HG02973 (cell line): ENCODE results near the gene TRMT44.

Experiments used
- ATAC-seq: cut with Tn5 transposase; IDR thresholded peaks from one replicate; pipeline ENCODE4 v1.9.1; 2021; ENCODE audit warnings: moderate library complexity; ENCODE audit not compliant: unreplicated experiment

Gene TRMT44, protein sequence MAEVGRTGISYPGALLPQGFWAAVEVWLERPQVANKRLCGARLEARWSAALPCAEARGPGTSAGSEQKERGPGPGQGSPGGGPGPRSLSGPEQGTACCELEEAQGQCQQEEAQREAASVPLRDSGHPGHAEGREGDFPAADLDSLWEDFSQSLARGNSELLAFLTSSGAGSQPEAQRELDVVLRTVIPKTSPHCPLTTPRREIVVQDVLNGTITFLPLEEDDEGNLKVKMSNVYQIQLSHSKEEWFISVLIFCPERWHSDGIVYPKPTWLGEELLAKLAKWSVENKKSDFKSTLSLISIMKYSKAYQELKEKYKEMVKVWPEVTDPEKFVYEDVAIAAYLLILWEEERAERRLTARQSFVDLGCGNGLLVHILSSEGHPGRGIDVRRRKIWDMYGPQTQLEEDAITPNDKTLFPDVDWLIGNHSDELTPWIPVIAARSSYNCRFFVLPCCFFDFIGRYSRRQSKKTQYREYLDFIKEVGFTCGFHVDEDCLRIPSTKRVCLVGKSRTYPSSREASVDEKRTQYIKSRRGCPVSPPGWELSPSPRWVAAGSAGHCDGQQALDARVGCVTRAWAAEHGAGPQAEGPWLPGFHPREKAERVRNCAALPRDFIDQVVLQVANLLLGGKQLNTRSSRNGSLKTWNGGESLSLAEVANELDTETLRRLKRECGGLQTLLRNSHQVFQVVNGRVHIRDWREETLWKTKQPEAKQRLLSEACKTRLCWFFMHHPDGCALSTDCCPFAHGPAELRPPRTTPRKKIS

DNA sequence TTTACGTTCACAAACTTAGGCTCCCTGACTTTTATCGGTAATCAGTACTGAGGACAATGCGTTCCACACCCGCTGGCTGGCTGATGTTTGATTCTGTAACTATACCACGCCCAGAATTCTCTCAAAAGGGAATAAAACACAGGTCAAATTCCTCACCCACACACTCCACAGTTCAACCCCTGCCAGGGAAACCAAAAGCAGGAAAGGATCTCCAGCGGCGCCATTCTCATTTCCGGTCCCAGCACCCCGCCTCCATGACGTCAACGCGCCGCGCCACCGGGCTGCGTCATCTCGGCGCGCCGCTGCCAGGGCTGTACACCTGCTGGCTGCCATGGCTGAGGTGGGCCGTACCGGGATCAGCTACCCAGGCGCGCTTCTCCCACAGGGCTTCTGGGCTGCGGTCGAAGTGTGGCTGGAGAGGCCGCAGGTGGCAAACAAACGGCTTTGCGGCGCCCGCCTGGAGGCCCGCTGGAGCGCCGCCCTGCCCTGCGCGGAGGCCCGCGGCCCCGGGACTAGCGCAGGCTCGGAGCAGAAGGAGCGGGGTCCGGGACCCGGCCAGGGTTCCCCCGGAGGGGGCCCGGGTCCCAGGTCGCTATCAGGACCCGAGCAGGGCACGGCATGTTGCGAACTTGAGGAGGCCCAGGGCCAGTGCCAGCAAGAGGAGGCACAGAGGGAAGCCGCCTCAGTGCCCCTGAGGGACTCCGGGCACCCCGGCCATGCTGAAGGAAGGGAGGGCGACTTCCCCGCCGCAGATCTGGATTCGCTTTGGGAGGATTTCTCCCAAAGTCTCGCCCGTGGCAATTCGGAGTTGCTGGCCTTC is at the start of gene TRMT44, which contains the start of gene ACOX3:
TSS of gene TRMT44 (plus strand) at position 286 of the 820 bp plus-strand sequence. CDS start at position 332, 46 bp downstream.
TSS of gene ACOX3 (minus strand) at position 232 of the 820 bp plus-strand sequence. CDS start 24,202 bp downstream, outside the sequence.
- ATAC-seq, result peak; percentile 77

DNA sequence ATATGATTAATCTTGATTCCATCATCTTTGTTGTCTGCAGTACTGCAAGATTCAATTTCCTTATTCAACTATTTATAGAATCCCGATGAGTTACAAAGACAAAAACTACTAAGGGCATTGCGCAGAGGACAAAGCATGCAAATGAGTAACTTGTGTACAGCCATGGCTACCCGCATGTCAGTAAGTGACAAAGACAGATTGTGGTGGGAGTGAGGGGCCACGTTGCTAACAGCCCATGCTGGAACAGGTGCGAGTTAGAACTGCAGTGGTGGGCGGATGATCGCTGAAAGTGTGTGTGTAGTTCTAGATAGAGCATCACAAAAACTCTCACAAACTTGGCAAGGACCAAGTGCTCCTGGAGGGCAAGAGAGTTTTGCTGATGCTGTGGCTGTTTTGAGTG is 49.5 kb upstream of the TRMT44 start:
- no peak for ATAC-seq

DNA sequence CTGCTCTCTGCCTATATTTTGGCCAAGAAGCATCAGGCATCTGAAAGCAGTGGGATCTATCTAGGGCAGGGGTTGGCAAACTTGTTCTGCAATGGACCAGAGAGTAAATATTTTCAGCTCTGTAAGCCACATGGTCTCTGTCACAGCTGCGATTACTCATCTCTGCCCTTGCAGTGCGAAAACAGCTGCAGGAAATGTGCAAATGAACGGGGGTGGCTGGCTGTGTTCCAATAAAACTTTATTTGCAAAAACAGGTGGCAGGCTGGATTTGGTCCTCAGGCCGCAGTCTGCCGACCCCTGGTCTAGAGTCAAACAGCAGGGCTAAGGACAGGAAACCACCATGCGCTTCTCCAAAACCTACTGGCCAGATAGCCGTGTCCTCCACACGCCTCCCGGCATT is 48.6 kb upstream of the TRMT44 start:
- peak; percentile 70 for ATAC-seq

DNA sequence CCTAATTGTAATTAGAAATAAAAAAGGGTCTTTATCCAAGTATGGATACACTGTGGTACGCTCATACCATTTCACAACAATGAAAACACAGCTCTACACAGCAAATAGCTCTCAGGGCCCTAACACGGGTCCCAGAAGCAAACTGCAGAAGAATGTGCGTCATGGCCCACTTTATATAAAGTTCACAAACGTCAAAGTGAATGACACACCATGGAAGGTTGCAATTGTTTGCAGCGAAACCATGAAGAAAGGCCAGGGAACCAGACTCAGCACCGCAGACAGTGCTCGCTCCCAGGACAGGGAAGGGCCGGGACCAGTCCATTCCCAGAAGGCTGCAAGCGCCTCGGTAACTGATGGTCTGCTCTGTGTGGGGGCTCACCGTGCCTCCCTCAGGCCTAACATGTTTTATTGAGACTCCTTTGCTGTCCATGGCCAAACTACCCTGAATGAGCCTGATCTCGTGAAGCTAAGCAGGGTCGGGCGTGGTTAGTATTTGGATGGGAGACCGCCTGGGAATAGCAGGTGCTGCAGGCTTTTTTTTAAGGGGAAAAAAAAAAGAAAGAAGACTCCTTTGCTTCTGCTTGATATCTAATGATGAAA is 47.9 kb upstream of the TRMT44 start:
- ATAC-seq, result no peak

DNA sequence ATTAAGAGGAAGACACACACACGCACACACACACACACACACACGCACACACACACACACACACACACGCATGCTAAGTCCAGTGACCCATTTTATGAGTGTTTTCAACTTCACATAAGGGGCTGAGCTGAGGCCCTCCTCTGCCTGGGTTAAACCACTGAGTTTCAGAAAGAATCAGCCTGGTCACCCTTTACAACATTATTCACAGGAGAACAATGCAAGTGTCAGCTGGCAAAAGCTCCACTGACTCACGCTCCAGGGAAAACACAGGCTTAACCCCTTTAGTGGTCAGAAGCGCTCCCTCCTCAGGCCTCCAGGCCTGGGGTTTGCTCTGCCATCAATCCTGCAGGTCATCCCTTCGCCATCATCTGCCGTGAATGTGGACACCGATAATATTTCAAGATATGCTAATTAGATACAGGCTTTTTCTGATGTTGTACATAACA is 47.0 kb upstream of the TRMT44 start:
- ATAC-seq, result no peak

DNA sequence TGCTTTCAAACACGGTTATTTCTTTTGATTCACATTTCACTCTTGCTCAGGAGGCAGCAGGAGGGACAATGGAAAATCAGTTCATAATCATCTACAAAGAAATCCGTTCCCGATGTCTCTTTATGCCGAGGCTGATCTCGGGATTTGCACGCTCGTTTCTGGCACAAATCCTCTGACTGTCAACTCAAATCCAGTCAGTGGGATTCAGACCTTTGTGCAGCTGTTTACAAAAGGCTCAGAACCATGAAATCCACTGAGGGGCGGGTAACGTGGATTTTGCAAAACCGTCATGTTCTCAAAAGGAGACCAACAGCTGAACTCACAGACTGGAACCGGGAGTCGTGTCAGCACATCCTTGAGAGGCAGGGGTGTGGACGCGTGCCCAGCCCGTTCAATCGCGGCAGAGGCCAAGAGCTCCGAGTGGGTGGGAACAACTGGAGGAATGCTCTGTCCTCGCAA is 46.5 kb upstream of the TRMT44 start:
- ATAC-seq, result no peak

DNA sequence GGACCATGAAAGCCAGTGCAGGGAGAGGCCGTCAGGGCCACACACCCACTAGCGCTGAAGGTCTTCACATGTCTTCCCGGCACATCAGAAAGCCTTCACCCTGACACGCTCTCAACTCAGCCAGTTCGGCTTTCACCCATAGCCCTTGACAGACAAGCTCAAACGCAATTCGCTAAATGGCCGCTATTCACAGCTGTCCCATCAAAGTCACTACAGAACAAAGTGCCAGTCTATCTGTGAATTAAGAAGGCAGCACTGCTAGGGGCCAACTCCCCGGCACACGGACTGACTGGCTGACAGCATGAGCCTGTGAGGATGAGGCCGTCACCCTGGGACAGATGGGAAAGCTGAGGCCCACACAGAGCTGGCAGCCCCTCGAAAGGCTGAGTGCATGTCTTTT is 45.8 kb upstream of the TRMT44 start:
- no peak for ATAC-seq

DNA sequence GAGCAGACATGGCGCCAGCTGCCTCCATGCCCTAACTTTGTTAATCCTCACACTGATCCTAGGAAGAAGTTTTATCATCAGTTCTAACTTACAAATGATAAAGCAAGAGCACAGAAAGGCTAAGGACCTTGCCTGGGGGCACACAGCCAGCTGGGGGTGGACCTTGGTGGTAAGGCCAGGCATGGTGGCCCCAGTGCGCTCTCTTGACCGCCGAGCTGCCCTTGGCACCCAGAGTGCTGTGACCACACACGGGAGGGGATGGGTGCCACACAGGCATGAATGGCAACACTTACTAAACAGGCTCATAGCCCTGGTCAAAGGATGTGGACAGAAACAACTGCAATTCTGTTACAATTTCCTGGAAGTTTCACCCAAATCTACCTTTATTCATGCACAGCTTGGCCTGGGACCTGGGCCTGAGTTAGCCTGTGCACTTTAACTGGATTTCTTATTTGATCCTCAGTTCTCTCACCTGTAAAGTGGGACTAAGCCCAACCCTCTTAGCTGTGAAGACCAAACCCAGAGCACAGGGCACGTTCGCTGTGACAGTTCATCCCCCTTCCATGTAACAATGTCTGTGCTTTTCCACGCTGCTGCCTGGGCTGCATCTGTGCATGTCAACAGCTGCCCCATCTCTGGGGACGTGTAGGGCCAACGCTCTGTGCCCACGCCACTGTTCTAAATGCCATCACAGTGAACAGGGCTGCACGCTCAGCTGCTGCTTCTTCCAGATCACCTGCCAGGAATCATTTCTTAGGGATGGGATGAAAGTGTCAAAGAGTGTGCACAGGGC is 44.9 kb upstream of the TRMT44 start:
- no peak for ATAC-seq

DNA sequence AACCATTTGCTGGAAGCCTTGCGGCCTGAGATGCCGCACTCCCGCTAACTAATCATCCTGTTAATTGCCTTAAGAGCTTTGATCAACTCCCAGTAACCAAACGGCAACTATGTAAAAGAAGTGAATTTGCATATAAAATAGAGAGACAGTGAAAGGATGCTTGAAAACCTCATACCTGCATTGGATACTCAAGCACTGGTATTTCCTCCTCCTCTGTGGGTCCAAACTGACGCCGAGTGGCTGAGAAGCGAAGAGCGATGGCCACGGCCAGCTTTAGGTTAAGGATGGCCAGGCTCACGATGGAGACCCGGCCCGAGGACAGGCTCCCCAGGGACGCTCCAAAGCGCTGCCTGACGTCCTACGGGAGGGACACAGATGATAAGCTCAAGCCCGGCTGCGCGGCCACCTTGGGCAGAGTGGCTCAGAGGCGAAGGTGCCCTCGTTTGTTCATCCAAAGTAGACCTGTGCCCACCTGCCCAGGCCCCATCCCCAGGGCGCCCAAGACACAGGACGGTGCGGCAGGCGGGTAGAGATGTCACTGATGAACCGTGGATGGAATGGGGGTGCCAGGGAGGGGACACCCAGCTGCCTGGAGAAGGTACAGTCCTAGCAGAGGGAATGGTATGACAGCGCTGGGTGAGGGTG is 43.7 kb upstream of the TRMT44 start:
- ATAC-seq, result no peak

DNA sequence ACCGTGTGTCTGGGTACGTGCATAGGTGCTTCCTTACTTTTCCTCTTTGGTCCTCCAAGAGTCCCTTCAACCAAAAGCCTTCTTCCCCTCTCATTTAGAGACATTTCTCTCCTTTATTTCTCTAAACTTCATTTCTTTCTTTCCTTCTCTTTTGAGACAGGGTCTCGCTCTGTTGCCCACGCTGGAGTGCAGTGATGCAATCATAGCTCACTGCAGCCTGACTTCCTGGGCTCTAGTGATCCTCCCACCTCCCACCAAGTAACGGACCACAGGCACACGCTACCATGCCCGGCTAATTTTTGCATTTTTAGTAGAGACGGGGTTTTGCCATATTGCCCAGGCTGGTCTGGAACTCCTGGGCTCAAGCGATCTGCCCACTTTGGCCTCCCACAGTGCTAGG is 42.2 kb upstream of the TRMT44 start:
- no peak for ATAC-seq

DNA sequence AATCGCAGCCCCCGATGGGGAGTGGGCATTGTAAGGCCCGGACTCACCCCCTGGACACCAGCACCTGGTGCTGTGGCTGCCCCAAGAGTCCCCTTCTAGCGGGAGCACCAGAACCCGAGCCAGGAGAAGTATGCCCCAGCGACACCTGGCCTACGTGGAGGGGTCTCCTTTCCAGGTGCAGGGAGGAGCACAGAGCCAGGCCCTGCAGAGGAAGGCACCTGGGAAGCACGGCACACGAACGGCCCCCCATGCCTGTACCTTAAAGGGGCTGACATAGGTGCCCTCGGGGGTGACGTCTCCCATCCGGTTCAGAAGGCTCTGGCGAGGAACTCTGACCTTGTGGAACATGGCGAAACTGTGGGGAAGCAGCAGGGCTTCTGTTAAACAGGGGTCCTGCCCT is 41.3 kb upstream of the TRMT44 start:
- no peak for ATAC-seq

DNA sequence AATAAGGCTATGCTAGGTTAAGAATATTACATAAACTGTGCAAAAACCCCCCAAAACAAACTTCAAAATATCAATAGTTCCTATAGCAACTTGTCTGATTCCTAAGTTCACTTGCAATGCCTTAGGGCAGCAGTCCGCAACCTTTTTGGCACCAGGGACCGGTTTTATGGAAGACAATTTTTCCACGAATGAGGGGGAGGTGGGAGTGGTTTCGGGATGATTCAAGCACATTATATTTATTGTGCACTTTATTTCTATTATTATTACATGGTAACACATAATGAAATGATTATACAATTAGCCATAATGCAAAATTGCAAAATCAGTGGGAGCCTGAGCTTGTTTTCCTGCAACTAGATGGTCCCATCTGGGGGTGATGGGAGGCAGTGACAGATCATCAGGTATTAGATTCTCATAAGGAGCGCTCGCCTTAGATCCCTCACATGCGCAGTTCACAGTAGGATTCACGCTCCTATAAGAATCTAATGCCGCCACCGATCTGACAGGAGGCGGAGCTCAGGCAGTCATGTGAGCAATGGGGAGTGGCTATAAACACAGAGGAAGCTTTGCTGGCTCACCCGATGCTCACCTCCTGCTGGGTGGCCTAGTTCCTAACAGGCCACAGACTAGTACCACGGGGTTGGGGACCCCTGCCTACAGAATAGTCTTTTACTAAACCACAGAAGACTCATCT is 39.8 kb upstream of the TRMT44 start:
- ATAC-seq, result no peak

DNA sequence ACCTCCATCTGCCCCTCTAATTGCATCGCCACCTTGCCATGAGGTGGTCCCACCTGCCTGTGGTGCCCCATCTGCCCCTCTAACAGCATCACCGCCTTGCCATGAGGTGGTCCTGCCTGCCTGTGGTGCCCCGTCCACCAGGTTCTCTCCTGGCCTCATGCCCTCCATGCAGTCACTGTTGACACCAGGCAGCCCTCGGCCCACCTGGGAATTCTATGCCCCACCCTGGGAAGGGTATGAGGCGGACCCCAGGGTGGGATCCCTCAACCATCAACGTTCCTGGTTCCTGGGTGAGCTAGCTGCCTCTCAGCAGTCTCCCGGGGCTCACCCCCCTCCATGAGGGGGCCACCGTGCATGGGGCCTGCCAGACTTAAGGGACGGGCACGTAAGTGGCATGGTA is 38.9 kb upstream of the TRMT44 start:
- ATAC-seq, result no peak

DNA sequence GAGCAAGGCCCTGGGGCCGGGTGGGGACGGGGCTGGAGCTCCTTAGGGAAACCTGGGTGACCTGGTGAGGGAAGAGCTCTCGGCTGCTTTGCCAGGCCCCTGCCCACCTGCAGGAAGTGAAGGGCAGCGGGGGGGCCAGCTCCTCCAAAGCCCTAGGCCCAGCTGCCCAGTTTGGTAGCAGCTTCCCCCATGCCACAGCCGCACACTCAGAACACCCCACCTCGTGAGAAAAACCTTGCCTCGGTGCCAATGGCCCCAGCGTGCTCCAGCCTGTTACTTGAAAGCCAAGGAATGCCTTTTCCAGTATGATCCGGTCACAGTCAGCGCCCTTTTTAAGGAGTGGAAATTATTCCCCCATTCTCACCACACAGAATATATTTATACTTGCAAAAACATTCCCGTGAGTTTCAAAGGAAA is 38.4 kb upstream of the TRMT44 start:
- no peak for ATAC-seq

DNA sequence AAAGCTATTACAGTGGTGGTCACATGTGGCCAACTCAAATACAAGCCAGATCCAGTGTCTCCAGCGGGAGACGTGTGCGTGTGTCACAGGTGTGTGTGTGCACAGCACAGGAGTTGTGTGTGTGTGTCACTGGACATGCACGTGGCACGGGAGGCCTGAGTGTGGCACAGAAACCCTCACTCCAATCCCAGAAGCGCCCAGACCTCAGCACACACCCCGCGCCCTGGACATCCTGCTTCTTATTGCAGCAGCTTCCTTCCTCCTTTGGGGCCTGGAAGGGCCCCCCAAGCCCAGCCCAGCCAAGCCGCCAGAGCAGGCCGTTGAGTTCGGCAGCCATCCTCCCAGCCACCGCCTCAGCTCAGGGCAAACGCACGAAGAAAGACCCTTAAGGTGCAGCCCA is 37.9 kb upstream of the TRMT44 start:
- ATAC-seq, result no peak

DNA sequence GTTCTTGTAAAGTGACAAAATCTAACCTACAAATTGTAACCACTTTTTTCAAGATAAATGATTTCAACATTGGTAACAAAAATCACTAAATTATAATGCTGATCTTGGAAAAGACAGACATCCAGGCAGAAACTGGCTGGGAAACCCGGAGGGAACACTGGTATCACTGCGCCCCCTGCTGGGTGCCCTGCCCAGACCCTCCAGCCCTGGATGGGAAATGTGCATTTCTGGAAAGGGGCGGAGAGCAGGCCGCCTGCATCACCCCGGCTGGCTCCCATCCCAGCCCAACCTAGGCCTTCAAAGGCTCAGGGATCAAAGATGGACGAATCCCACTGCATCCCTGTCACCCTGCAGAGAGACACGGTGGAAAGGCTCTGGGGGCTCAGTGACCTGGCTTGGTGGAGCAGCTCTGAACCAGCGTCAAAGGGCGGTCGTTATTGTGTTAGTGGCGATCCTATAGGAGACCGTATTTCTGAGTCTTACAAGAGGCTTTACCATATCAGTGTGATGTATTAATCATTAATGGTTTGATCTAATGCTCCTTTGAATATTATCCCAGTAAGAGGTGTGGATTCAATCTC is 37.3 kb upstream of the TRMT44 start:
- no peak for ATAC-seq

DNA sequence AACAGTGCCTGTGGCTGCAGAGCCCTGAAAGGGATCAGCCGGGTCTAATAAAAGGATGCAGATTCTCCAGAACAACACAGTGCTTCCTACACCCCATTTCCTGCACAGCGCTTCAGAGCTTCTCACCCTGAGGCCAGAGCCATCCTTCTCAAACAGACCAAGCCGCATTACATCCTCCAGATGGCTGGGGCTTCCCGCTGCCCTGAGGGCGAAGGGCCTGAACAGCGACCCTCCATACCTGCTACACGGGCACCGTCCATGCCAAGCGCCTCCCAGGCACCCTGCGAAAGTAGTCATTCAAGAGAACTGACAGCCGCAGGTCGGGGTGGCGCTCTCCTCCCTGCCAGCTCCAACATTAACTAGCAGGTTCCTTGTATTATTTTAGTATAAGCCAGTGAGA is 36.6 kb upstream of the TRMT44 start:
- ATAC-seq, result no peak

DNA sequence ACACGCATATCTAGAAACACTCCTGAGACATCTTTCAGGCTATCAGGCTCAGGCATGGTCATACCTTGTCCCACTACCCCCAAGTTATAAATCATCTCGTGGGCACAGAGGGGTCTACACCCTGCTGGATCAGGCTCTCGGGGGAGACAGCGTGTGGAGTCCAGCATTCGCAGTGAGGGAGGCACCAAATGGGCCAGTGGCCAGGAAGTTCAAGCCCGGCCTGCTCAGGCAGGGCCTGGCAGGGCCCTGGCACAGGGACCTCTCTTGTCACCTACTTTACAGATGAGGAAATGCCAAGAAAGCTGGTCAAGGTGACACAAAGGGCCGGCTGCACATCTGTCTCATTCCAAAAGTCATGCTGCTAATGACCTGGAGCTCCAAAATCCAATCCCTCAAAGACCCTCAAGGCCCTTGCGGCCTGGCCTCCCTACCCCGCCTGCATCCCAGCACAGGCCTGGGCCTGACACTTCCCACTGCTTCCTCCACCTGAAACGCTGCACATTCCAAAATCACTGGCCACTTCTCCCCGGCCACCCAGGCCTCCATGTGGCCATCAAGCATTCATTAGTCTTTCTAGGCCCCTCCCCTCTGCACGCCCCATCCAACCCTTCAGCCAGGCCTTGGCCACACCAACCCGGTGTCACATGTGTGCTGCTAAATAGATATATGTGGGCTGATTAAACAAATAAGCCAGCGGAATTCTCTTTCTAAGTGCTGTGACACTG is 35.6 kb upstream of the TRMT44 start:
- ATAC-seq, result no peak
